Brain microvascular endothelial cell (primary cell): ENCODE data around the gene STRADA.

Source experiments
- DNase-seq: peaks from one replicate; pipeline ENCODE4 v3.0.0-alpha.2; 2020
- H3K27ac ChIP-seq: fragments of 250-450 bp; sonication (Bioruptor Pico); 2 replicates; pipeline ENCODE4 v1.5.1; 2020; ENCODE audit warnings: mild to moderate bottlenecking, moderate library complexity
- H3K27me3 ChIP-seq: fragments of 250-450 bp; sonication (Bioruptor Pico); replicated peaks from 2 replicates; pipeline ENCODE4 v1.5.1; 2020; ENCODE audit warnings: mild to moderate bottlenecking
- H3K36me3 ChIP-seq: fragments of 250-450 bp; sonication (Bioruptor Pico); replicated peaks from 2 replicates; pipeline ENCODE4 v1.5.1; 2020; ENCODE audit warnings: mild to moderate bottlenecking
- H3K4me3 ChIP-seq: 2 replicates; pipeline ENCODE4 v1.5.1; 2011; ENCODE audit warnings: low read depth, mild to moderate bottlenecking, control low read depth, low read length, moderate library complexity
- CTCF ChIP-seq: IDR thresholded peaks from 2 replicates; pipeline ENCODE4 v1.5.1; 2011; ENCODE audit warnings: low read depth, mild to moderate bottlenecking, moderate library complexity, low read length, control low read depth, inconsistent platforms; ENCODE audit errors: missing control alignments
- in situ Hi-C: cut with HindIII; loops from 2 replicates; pipeline ENCODE4 v1.10.0; 2017; ENCODE audit warnings: low sequenced_read_pairs, low pct_ligation_motif_present

The STRADA gene

GRCh38 chr17:63706336-63707082 lies 35.1 kb downstream of the STRADA start:
- in situ Hi-C loops: no loop called here
- Histone ChIP-seq H3K36me3 (peaks cover 31% of the 10 kb centered on the region), H3K27me3 (no peaks in the 10 kb centered on the region), H3K27ac (no peak overlapping the region), H3K4me3 (no peak overlapping the region)
- no peak for TF ChIP-seq CTCF
- DNase-seq: no peak

- no peak for TF ChIP-seq CTCF
- in situ Hi-C loops: no loop called here
- H3K27me3 ChIP-seq: no peaks in the 10 kb centered on the region
- peaks cover 29% of the 10 kb centered on the region for H3K36me3 ChIP-seq
- H3K4me3 ChIP-seq: no peak overlapping the region
- DNase-seq: no peak
- H3K27ac ChIP-seq: no peak overlapping the region
Observed at GRCh38 chr17:63705657-63706056, 35.9 kb downstream of the STRADA start.

- in situ Hi-C loops: no loop called here
- no peaks in the 10 kb centered on the region for H3K27me3 ChIP-seq
- no peak for TF ChIP-seq CTCF
- DNase-seq: no peak
- H3K4me3 ChIP-seq: no peak overlapping the region
- H3K27ac ChIP-seq: no peak overlapping the region
- H3K36me3 ChIP-seq: peaks cover 24% of the 10 kb centered on the region
Observed at GRCh38 chr17:63704836-63705235, 36.8 kb downstream of the STRADA start.

- in situ Hi-C loops: no loop called here
- H3K27me3 ChIP-seq: no peaks in the 10 kb centered on the region
- no peak overlapping the region for H3K27ac ChIP-seq
- H3K36me3 ChIP-seq: peaks cover 20% of the 10 kb centered on the region
- H3K4me3 ChIP-seq: no peak overlapping the region
- TF ChIP-seq CTCF: no peak
- DNase-seq: no peak
Observed at GRCh38 chr17:63704259-63704576, 37.4 kb downstream of the STRADA start.

- no peak for DNase-seq
- Histone ChIP-seq H3K4me3 (no peak overlapping the region), H3K27ac (no peak overlapping the region), H3K27me3 (no peaks in the 10 kb centered on the region), H3K36me3 (peaks cover 15% of the 10 kb centered on the region)
- no peak for TF ChIP-seq CTCF
- in situ Hi-C loops: no loop called here
Observed at GRCh38 chr17:63703556-63704258, 37.9 kb downstream of the STRADA start.
